T-cell (primary cell): ENCODE results near the gene CHTOP. TPM values are rescaled to one million over a fixed set of nuclear protein-coding genes. Genes with fewer than 3 reads are reported as not detected.
A peak's percentile ranks its signal among the peaks of the same experiment; 100 is the strongest.

Source experiments
- ATAC-seq, 4 experiments: fragments of 200-7000 bp in 3 of 4; fragments of 150-1000 bp in 1 of 4; cut with Tn5 transposase; replicated peaks in 1 of 4; 1 replicate in 3 of 4; 2 replicates in 1 of 4; pipeline ENCODE4 v1.10.0; 2021; ENCODE audit warnings: moderate library complexity in 3 of 4, mild to moderate bottlenecking in 2 of 4, moderate number of reproducible peaks in 1 of 4
- CTCF ChIA-PET, 2 donors: fragments of 300-600 bp; sonication (Branson Sonifier 250); formaldehyde crosslinking; loops; one replicate each; lab custom pipeline; 2022; ENCODE audit warnings: antibody characterized with exemption in 2 of 2; lab: Charles Lee
- POLR2A ChIA-PET, 2 donors: fragments of 300-600 bp; sonication (Branson Sonifier 250); formaldehyde crosslinking; loops; one replicate each; lab custom pipeline; 2022; ENCODE audit warnings: antibody characterized with exemption in 2 of 2; lab: Charles Lee
- DNase-seq, 35 experiments: peaks; one replicate each; pipeline versions ENCODE4 v3.0.0 to v3.0.0-alpha.2; 2013 to 2023
- H3K27ac ChIP-seq: one replicate; pipeline ENCODE4 v1.5.1; 2013; ENCODE audit warnings: low read length
- H3K27me3 ChIP-seq, 2 experiments: replicated peaks in 1 of 2; 1 replicate in 1 of 2; 2 replicates in 1 of 2; pipeline versions ENCODE4 v1.6.1 to v1.7.0; 2013; ENCODE audit warnings: low read length in 1 of 2, mixed read lengths in 1 of 2; ENCODE audit not compliant: control insufficient read depth in 2 of 2, insufficient read depth in 2 of 2; ENCODE audit errors: extremely low read depth in 1 of 2
- H3K36me3 ChIP-seq, 2 donors: 1 replicate in 1 of 2; 2 replicates in 1 of 2; pipeline versions ENCODE4 v1.6.1 to v1.7.0; 2013; ENCODE audit warnings: low read length in 1 of 2; ENCODE audit not compliant: control insufficient read depth in 2 of 2, insufficient read depth in 1 of 2; ENCODE audit errors: extremely low read depth in 1 of 2
- H3K4me1 ChIP-seq, 2 experiments: 1 replicate in 1 of 2; 2 replicates in 1 of 2; pipeline versions ENCODE4 v1.6.1 to v1.7.0; 2013; ENCODE audit warnings: low read length in 2 of 2, mixed read lengths in 1 of 2; ENCODE audit not compliant: insufficient read depth in 2 of 2, control insufficient read depth in 1 of 2; ENCODE audit errors: extremely low read depth in 1 of 2
- H3K4me3 ChIP-seq, 2 donors: 1 replicate in 1 of 2; 2 replicates in 1 of 2; pipeline versions ENCODE4 v1.5.1 to v1.7.0; 2013; ENCODE audit warnings: mild to moderate bottlenecking in 2 of 2, low read length in 1 of 2, moderate library complexity in 1 of 2; ENCODE audit not compliant: control insufficient read depth in 1 of 2; ENCODE audit errors: extremely low read depth in 1 of 2
- H3K9me3 ChIP-seq: 2 replicates; pipeline ENCODE4 v1.7.0; 2013
- H3K27ac Mint-ChIP-seq, 2 donors: one replicate each; pipeline ENCODE4 v1.8.0; 2020 to 2021; ENCODE audit warnings: mild to moderate bottlenecking in 2 of 2, mixed read lengths in 2 of 2
- H3K27me3 Mint-ChIP-seq, 2 donors: one replicate each; pipeline ENCODE4 v1.8.0; 2021 to 2022; ENCODE audit warnings: mixed read lengths in 2 of 2
- H3K36me3 Mint-ChIP-seq: one replicate; pipeline ENCODE4 v1.8.0; 2021; ENCODE audit warnings: mixed read lengths
- H3K4me1 Mint-ChIP-seq, 3 donors: one replicate each; pipeline ENCODE4 v1.8.0; 2020 to 2022; ENCODE audit warnings: mixed read lengths in 3 of 3, mild to moderate bottlenecking in 1 of 3
- H3K4me3 Mint-ChIP-seq, 3 donors: one replicate each; pipeline ENCODE4 v1.8.0; 2020 to 2022; ENCODE audit warnings: mild to moderate bottlenecking in 3 of 3, mixed read lengths in 3 of 3, moderate library complexity in 3 of 3
- H3K9me3 Mint-ChIP-seq, 3 donors: one replicate each; pipeline ENCODE4 v1.8.0; 2020 to 2022; ENCODE audit warnings: mixed read lengths in 3 of 3
- WGBS: methylation state at CpG from one replicate; pipeline ENCODE4 v1.1.5; 2013; ENCODE audit warnings: missing lambda C conversion rate; ENCODE audit not compliant: insufficient coverage; 5-methylcytosine and 5-hydroxymethylcytosine counted together
- total RNA-seq, 35 experiments: library from RNA in 6 of 35; stranded (reverse) in 6 of 35; fragments of 120-200 nt in 1 of 35; gene quantifications; one replicate each; pipeline versions ENCODE4 v1.2.1 to v1.2.4 and lab custom pipeline; 2013 to 2026

CHTOP gene
- total RNA-seq, 5 donors from 2014 or later (not counting 1 experiment from before 2014, with no cell fraction given), result 76.7 to 131 (median 130) TPM

GRCh38 chr1:153615406-153615805, 18.5 kb upstream of the CHTOP start:
- no CpG with 5 or more reads among the region's 2 CpGs for WGBS

GRCh38 chr1:153616144-153616916, 17.5 kb upstream of the CHTOP start, which contains the start of gene S100A14:
S100A14 (minus strand) TSS chr1:153616325; CDS start chr1:153615858, 467 bp downstream.
- no peak within 1 kb of the TSS for H3K27ac Mint-ChIP-seq
- DNase-seq (no peak), ATAC-seq (no peak)
- H3K4me1 ChIP-seq, result peaks cover 0 to 6% of the 10 kb centered on the region in 2 experiments
- no peaks in the 10 kb centered on the region for H3K36me3 ChIP-seq
- H3K9me3 Mint-ChIP-seq, result no peaks in the 10 kb centered on the region
- H3K4me3 ChIP-seq, result no peak within 1 kb of the TSS
- H3K4me3 Mint-ChIP-seq, result no peak within 1 kb of the TSS
- no peak within 1 kb of the TSS for H3K27ac ChIP-seq
- H3K36me3 Mint-ChIP-seq, result no peaks in the 10 kb centered on the region
- peaks cover 0 to 20% of the 10 kb centered on the region in 2 experiments for H3K27me3 ChIP-seq
- POLR2A ChIA-PET, result interaction anchor here in 1 of 2 donors (0.6 kb wide), 1 partner anchor 147 kb away, joined by 3 read pairs; no protein-coding TSS in a partner anchor
- CTCF ChIA-PET, result no interaction called here
- no peaks in the 10 kb centered on the region for H3K27me3 Mint-ChIP-seq
- peaks cover 5 to 7% (median 5%) of the 10 kb centered on the region in 3 donors for H3K4me1 Mint-ChIP-seq
- no peaks in the 10 kb centered on the region for H3K9me3 ChIP-seq
- WGBS, result 82% methylated on average over 3 of the region's 10 CpGs

More at GRCh38 chr1:153615406-153615805, 18.5 kb upstream of the CHTOP start:
- Histone ChIP-seq H3K36me3 (no peaks in the 10 kb centered on the region), H3K27ac (no peak overlapping the region), H3K4me3 (no peak overlapping the region), H3K9me3 (no peaks in the 10 kb centered on the region), H3K27me3 (peaks cover 0 to 20% of the 10 kb centered on the region in 2 experiments), H3K4me1 (peaks cover 0 to 6% of the 10 kb centered on the region in 2 experiments)
- DNase-seq (no peak), ATAC-seq (no peak)
- POLR2A ChIA-PET, result interaction anchor here in 1 of 2 donors (0.6 kb wide), 1 partner anchor 39 kb away, joined by 3 read pairs; no protein-coding TSS in a partner anchor
- Mint-ChIP-seq H3K9me3 (no peaks in the 10 kb centered on the region), H3K27me3 (no peaks in the 10 kb centered on the region), H3K27ac (no peak overlapping the region), H3K4me3 (no peak overlapping the region), H3K4me1 (peaks cover 5 to 7% (median 5%) of the 10 kb centered on the region in 3 donors), H3K36me3 (no peaks in the 10 kb centered on the region)
- CTCF ChIA-PET, result no interaction called here

GRCh38 chr1:153616917-153617311, 17.0 kb upstream of the CHTOP start:
- CTCF ChIA-PET, result interaction anchor here in 1 of 2 donors (1.3 kb wide), 1 partner anchor 106 kb away, joined by 4 read pairs; no protein-coding TSS in a partner anchor
- POLR2A ChIA-PET, result no interaction called here
- no peak overlapping the region for H3K4me3 Mint-ChIP-seq

GRCh38 chr1:153617663-153618062, 16.2 kb upstream of the CHTOP start:
- H3K27ac ChIP-seq, result no peak overlapping the region
- Mint-ChIP-seq H3K36me3 (no peaks in the 10 kb centered on the region), H3K27me3 (no peaks in the 10 kb centered on the region)

More at GRCh38 chr1:153616917-153617311, 17.0 kb upstream of the CHTOP start:
- DNase-seq, result no peak
- H3K27me3 Mint-ChIP-seq, result no peaks in the 10 kb centered on the region
- H3K27ac Mint-ChIP-seq, result no peak overlapping the region
- Histone ChIP-seq H3K27ac (no peak overlapping the region), H3K4me3 (no peak overlapping the region), H3K9me3 (no peaks in the 10 kb centered on the region), H3K27me3 (peaks cover 0 to 20% of the 10 kb centered on the region in 2 experiments), H3K4me1 (peaks cover 0 to 6% of the 10 kb centered on the region in 2 experiments), H3K36me3 (no peaks in the 10 kb centered on the region)
- no peaks in the 10 kb centered on the region for H3K9me3 Mint-ChIP-seq
- WGBS, result 91% methylated on average over 4 of the region's 5 CpGs
- no peaks in the 10 kb centered on the region for H3K36me3 Mint-ChIP-seq
- no peak for ATAC-seq
- H3K4me1 Mint-ChIP-seq, result peaks cover 5 to 7% (median 5%) of the 10 kb centered on the region in 3 donors

GRCh38 chr1:153619171-153619570, 14.7 kb upstream of the CHTOP start:
- Histone ChIP-seq H3K4me3 (no peak overlapping the region), H3K9me3 (no peaks in the 10 kb centered on the region), H3K27me3 (peaks cover 0 to 19% of the 10 kb centered on the region in 2 experiments), H3K27ac (no peak overlapping the region), H3K36me3 (no peaks in the 10 kb centered on the region), H3K4me1 (peaks cover 0 to 6% of the 10 kb centered on the region in 2 experiments)
- no peak for DNase-seq
- ATAC-seq, result no peak
- no peaks in the 10 kb centered on the region for H3K27me3 Mint-ChIP-seq
- H3K9me3 Mint-ChIP-seq, result no peaks in the 10 kb centered on the region
- POLR2A ChIA-PET, result interaction anchor here in 1 of 2 donors (0.5 kb wide), 1 partner anchor 103 kb away, joined by 9 read pairs; no protein-coding TSS in a partner anchor
- H3K4me1 Mint-ChIP-seq, result peaks cover 5 to 7% (median 5%) of the 10 kb centered on the region in 3 donors
- WGBS, result 90% methylated on average over 6 of the region's 6 CpGs
- H3K4me3 Mint-ChIP-seq, result no peak overlapping the region
- no peak overlapping the region for H3K27ac Mint-ChIP-seq
- CTCF ChIA-PET, result interaction anchor here in 1 of 2 donors (0.6 kb wide), 1 partner anchor 17 kb away, joined by 5 read pairs; no protein-coding TSS in a partner anchor
- H3K36me3 Mint-ChIP-seq, result no peaks in the 10 kb centered on the region

More at GRCh38 chr1:153617663-153618062, 16.2 kb upstream of the CHTOP start:
- DNase-seq (peak in 28 of 35 experiments; percentile 7 to 76 (median 55)), ATAC-seq (peak in 2 of 4 experiments; percentile 82 to 94)
- POLR2A ChIA-PET, result no interaction called here
- H3K27me3 ChIP-seq, result peaks cover 0 to 20% of the 10 kb centered on the region in 2 experiments
- H3K9me3 ChIP-seq, result no peaks in the 10 kb centered on the region
- 9% methylated on average over 3 of the region's 6 CpGs for WGBS
- Mint-ChIP-seq H3K4me1 (peaks cover 5 to 7% (median 5%) of the 10 kb centered on the region in 3 donors), H3K27ac (no peak overlapping the region), H3K4me3 (no peak overlapping the region), H3K9me3 (no peaks in the 10 kb centered on the region)
- CTCF ChIA-PET, result interaction anchor here in 1 of 2 donors (1.3 kb wide), 1 partner anchor 107 kb away, joined by 4 read pairs; no protein-coding TSS in a partner anchor
- no peaks in the 10 kb centered on the region for H3K36me3 ChIP-seq
- no peak overlapping the region for H3K4me3 ChIP-seq
- H3K4me1 ChIP-seq, result peaks cover 0 to 6% of the 10 kb centered on the region in 2 experiments

- Histone ChIP-seq H3K4me3 (no peak overlapping the region), H3K27ac (no peak overlapping the region), H3K9me3 (no peaks in the 10 kb centered on the region), H3K4me1 (peaks cover 0 to 5% of the 10 kb centered on the region in 2 experiments), H3K27me3 (peaks cover 0 to 23% of the 10 kb centered on the region in 2 experiments), H3K36me3 (no peaks in the 10 kb centered on the region)
- Mint-ChIP-seq H3K27me3 (peaks cover 7 to 12% of the 10 kb centered on the region in 2 donors), H3K36me3 (no peaks in the 10 kb centered on the region), H3K9me3 (no peaks in the 10 kb centered on the region), H3K4me1 (peaks cover 3 to 5% (median 3%) of the 10 kb centered on the region in 3 donors), H3K4me3 (no peak overlapping the region), H3K27ac (no peak overlapping the region)
- ATAC-seq (no peak), DNase-seq (no peak)
- POLR2A ChIA-PET, result no interaction called here
- CTCF ChIA-PET, result no interaction called here
- WGBS, result 83% methylated on average over 6 of the region's 7 CpGs
These were observed 10.8 kb upstream of the CHTOP start for GRCh38 chr1:153623101-153623500.
